COLO668 (cell line): ENCODE measurements around the gene FAM136A.
"Not testable (repeated sequence)": the region's sequence is repeated elsewhere in the genome, so short reads cannot be mapped to it uniquely, and the experiment has no call there.

Experiments used
- DNase-seq: peaks from one replicate; lab custom pipeline; 2025; ENCODE audit not compliant: unreplicated experiment; lab: John Stamatoyannopoulos, UW

FAM136A gene

GRCh38 chr2:70300771-70301343 is 1.0 kb downstream of the FAM136A start:
- DNase-seq = peak; percentile 18

GRCh38 chr2:70297828-70298227 is 4.0 kb downstream of the FAM136A start:
- DNase-seq = not testable (repeated sequence)

- DNase-seq = no peak
These were observed 18.2 kb downstream of the FAM136A start for GRCh38 chr2:70283500-70284191.

GRCh38 chr2:70282439-70282838 is 19.4 kb downstream of the FAM136A start:
- no peak for DNase-seq

GRCh38 chr2:70280242-70280798 is 21.5 kb downstream of the FAM136A start:
- DNase-seq = no peak

DNA sequence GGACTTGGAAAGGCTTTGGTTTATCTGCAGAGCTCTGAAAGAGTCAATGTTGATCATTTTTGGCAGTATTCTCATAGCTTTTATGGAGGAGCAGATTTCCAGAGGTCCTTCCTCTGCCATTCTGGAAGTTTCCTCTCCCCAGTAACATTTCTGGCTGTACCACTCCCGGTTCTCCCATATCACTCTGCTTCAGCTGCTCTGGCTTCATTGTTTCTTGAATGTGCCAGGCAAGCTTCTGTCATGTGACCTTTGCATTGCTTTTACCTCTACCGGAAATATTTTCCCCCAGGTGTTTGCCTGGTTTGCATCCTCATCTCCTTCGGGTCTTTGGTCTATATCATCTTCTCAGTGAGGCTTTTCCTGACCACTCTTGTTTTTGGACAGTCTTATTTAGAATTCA is 31.5 kb downstream of the FAM136A start:
- DNase-seq = no peak

DNA sequence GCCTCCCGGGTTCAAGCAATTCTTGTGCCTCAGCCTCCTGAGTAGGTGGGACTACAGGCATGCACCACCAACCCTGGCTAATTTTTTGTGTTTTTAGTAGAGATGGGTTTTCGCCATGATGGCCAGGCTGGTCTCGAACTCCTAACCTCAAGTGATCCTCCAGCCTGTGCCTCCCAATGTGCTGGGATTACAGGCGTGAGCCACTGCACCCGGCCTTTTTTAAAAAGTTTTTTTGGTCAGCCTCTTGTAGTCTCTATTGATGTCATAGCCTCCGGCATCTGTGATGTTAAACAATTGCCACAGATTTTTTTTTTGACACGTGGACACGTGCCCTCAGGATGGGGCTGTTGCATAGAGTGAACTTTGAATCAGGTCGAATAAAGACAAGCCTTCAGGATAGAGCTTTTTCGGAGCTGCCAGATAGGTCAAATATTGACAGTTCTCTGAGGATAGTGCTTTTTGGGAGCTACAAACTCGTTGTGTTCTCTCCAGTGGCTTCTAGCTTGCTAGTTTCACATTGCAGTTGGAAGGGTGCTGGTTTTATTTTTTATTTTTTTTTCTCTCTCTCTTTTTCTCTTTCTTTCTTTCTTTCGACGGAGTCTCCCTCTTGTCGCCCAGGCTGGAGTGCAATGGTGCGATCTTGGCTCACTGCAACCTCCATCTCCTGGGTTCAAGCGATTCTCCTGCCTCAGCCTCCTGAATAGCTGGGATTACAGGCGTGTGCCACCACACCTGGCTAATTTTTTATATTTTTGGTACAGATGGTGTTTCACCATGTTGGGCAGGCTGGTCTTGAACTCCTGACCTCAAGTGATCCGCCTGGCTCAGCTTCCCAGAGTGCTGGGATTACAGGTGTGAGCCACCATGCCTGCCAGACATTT is 32.2 kb downstream of the FAM136A start:
- not testable (repeated sequence) for DNase-seq

GRCh38 chr2:70266925-70267324 is 34.9 kb downstream of the FAM136A start:
- DNase-seq = not testable (repeated sequence)

- no peak for DNase-seq
These were observed 40.4 kb downstream of the FAM136A start for GRCh38 chr2:70261501-70261900.

- no peak for DNase-seq
These were observed 43.4 kb downstream of the FAM136A start for GRCh38 chr2:70258532-70258875.

DNA sequence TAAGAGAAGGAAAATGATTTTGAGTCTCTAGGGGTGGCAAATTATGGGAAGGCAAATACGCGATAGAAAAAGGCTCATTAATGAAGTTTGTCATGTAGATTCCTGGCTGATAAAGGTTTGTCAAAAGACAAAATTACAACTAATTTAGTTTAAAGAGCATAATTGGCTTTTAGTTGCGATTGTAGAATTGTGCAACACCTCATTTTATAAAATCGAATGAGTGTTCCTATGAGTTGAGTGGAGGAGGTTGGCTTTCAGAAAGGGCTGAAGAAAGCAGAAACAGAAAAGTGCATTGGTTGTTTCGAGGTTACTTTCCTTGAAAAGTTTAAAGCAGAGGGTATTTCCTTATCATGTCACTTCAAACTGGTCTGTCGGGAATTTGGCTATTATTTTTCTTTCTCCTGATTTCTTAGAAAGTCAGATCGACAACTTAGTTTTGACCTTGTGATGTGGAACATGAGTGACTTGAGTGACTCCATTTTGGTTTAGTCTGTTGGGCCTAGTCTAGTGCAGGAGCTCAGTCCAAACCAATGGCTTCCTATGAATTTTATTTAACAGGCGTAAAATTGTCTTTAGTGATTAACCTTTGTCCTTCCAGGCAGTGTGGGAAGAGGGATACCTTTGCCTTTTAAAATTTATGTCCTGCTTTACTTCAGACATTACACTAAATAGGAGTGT is 46.1 kb downstream of the FAM136A start:
- DNase-seq = no peak

DNA sequence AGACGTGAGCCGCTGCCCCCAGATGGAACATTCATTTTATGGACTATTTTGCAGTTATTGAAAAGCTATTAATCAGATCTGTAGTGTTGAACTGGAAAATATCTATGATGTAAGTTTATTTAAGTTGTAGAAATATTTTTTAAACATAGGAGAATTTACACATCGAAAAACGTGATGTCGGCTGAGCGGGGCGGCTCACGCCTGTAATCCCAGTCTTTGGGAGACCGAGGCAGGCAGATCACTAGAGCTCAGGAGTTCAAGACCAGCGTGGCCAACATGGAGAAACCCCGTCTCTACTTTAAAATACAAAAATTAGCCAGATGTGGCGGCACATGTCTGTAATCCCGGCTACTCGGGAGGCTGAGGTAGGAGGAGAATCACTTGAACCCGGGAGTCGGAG is 51.4 kb downstream of the FAM136A start:
- no peak for DNase-seq

DNA sequence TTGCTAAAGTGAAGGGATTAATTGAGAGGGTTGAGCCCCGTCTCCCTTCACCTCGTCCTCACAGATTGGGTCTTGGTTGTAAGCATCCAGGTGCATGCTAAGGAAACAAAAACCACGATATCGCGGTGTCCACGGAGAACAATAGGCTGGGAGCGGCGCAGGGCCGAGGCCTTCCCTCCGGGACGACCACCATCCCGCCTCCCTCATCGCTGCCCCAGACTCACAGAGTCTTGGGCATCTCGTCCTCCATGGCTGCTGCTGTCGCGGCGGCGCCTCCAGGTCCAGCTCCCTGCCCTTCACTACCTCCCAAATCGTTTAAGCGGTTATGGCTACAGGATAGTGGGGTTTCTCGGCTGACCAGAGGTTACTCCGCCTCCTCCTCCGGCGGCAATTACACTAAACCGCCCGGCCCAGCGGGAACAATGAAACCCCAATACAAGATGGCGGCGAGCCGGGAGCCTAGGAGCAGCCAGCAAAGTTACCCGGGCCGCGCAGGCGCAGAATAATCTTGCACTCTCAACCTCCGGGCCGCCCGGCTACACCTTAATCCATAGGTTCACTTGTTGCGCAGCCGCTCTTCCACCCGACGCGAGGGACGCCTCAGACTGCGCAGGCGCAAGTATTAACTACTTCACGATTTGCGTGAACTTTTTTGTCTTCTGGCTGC is 53.6 kb downstream of the FAM136A start, which contains the start of gene TIA1:
TIA1 (minus strand) TSS at position 448 of the 667 bp plus-strand sequence; CDS start at position 250, 198 bp downstream.
- peak; percentile 99 for DNase-seq

DNA sequence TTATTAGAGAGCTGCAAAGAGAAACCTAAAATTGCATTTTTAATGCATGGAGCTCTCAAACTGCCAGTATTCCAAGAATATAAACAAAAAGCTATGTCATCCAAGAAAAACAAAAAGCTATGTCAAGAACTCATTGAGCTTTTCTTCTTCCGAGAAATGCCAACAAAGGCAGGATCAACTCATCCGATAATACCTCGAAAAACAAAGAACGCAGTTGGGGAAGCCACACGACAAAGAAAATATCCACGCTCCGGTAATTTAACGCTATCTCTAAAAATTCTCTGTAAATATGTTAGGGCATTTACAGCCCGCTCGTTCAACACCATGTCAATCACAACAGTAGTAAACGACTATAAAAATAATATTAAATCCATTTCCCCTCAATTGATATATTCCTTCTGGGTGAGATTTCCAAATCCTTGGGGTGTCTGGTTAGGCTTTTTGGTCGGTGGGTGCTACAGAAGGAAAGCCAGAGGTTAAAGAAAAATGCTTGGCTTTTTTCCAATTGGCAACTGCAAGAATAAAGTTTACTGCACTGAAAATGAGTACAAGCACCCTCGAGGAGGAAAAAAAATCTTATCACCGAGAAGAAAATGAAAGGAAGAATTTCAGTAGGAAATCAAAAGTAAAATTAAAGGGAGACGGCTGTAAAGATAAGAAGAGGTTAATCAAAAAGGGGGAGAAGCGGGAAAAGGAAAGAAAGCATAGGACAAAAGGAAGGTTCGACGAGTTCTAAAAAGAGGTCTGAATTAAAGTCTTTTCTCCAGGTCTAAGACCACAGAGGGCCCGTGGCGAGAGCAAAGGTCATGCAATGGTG is 54.3 kb downstream of the FAM136A start:
- DNase-seq = no peak
